Cerebellar nuclear complex (tissue), 1 donor: ENCODE results near the gene RHAG.

Experiments
- DNase-seq, 2 experiments: peaks; one replicate each; lab custom pipeline; 2025; lab: John Stamatoyannopoulos, UW

The RHAG gene

DNA sequence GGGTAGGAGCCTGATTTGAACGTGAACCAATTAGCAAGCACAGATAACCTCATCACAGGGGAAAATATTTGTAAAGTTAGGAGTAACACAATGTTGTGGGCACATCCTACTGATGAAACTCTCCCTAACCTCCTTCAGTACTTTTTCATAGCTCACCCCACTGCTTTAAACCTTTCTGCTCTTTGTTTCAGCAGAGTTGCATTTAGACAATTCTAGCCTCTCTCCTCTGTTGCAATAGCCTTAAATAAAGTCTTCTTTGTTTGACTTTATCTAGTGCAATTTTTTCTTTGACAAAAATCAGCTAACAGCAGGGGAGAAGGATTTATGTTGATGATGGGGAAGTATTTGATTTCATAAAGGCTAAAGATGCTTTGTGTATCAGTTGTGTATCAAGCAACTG lies 72.1 kb downstream of the RHAG start:
- DNase-seq = no peak

DNA sequence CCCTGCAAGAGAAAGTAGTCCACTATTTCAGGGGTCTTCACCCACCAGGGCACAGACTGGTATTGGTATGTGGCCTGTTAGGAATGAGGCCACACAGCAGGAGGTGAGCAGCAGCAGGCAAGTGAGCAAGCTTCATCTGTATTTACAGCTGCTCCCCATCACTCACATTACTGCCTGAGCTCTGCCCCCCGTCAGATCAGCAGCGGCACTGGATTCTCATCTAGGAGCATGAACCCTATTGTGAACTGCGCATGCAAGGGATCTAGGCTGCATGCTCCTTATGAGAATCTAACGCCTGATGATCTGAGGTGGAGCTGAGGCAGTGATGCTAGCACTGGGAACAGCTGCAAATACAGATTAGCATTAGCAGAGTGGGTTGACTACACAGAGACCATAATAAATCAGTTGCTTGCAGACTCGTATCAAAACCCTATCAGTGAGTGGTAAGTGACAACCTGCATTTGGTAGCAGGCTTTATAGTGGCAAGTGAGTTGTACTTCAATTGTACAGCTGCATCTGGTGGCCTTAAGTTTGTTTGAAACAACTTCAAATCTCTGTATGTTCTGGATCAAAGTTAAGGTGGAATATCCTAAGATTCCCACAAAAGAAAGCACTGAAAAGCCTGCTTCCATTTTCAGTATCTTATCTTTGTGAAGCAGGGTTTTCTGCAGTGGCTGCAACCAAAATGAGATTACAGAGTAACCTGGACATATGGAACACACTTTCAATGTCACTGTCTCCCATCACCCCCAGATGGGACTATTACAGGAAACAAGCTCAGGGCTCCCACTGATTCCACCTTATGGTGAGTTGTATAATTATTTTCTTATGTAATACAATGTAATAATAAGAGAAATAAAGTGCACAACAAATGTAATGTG lies 73.4 kb downstream of the RHAG start:
- DNase-seq = no peak

GRCh38 chr6:49558238-49558637 lies 78.4 kb downstream of the RHAG start:
- DNase-seq = no peak

GRCh38 chr6:49557177-49557576 lies 79.5 kb downstream of the RHAG start:
- no peak for DNase-seq

- no peak for DNase-seq
These were observed 80.2 kb downstream of the RHAG start for GRCh38 chr6:49556429-49556837.

DNA sequence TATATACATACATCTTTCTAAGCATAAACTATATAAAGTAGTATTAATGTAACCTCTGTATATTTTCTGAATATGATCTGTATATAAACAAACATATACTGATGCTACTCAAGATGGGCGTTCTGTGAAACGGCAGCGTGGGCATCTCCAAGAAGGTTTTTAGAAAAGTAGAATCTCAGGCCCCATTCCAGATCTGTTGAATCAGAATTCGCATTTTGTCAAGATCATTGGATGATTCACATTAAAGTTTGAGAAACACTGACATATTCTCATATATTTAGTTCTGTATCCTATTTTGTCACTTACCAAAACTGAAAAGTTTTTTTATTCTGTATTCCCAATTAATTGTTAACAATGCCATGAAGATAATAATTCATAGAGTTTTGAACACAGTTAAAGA lies 80.7 kb downstream of the RHAG start:
- no peak for DNase-seq
